CD4-positive, alpha-beta T cell treated with Interleukin-6 at 100 ng/mL for 8 hours (primary cell): ENCODE data around the gene MTOR.
A peak's percentile ranks its signal among the peaks of the same experiment; 100 is the strongest.

ENCODE experiments used
- DNase-seq: peaks from one replicate; pipeline ENCODE4 v3.0.0-alpha.2; 2020; ENCODE audit warnings: mixed read lengths, low spot score

MTOR gene

DNA sequence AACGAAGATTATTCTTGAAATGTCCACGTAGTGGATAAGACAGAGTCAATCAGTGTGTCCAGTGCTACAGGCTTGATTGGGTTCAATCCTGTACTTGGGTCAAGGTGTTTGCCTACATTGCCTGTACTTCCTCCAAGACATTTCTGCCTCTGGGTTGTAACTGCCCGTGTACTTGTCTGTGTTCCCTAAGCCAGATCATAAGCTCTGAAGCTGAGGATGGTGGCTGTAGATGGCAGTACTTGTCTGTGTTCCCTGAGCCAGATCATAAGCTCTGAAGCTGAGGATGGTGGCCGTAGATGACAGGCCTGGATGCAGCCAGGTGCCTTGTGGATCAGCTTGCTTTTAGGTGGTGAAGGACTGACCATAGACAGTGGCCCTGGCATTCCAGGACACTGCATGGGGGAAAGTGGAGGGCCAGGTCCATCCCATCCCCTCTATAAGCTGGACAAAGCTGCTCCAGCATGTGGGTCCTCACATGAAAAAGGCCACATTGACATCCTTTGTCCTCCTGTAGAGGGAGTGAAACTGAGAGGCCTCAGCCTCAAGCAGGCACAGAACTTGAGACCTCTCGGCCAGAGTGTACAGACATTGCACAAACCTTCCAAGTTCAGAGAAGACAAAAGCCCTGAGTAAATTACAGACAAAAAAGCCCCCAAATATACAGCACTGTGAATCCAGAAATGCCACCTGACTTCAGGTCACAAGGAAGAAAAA is 200.5 kb downstream of the MTOR start:
- no peak for DNase-seq

DNA sequence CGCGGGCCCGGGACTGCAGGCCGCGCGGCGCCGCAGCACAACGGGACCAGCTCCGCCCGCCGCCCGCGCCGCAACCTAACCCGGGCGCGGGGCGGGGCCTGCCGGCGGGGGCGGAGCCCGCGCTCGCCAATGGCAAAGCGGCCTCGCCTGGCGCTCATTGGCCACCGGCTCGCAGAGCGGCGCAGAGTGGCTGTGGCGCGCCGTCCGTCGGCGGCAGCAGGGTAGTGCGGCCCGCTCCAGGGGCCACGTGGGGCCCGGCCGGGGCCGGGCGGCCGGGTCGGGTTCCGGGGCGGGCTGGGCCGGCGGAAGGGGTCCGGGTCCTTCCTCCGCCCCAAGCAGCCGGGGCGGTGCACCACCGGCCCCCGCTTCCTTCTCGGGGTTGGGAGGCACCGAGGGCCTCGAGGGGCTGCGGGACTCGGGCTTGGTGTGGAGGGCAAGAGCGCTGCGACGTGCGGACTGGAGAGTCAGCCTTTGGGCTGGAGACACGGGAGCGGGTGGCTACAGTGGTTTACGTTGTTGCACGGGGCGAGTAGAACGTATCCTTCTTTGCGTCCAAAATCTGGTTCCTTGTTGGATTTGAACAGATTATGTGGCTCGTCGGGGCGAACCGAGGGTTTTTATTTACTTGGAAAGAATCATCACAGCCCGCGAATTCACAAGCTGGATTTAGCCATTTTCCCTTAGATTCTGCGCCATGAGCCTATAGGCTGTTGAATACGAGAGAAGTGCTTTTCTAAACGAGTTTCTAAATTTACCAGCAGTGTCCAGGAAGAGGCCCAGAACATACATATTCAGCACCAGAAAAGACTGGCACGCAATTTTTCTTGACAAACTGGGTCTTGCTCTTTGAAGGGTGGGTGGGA is 202.2 kb downstream of the MTOR start, which contains the start of gene SRM:
TSS of gene SRM (minus strand) at position 51 of the 863 bp plus-strand sequence. CDS start 75 bp downstream, outside the sequence.
- DNase-seq = peak; percentile 90

DNA sequence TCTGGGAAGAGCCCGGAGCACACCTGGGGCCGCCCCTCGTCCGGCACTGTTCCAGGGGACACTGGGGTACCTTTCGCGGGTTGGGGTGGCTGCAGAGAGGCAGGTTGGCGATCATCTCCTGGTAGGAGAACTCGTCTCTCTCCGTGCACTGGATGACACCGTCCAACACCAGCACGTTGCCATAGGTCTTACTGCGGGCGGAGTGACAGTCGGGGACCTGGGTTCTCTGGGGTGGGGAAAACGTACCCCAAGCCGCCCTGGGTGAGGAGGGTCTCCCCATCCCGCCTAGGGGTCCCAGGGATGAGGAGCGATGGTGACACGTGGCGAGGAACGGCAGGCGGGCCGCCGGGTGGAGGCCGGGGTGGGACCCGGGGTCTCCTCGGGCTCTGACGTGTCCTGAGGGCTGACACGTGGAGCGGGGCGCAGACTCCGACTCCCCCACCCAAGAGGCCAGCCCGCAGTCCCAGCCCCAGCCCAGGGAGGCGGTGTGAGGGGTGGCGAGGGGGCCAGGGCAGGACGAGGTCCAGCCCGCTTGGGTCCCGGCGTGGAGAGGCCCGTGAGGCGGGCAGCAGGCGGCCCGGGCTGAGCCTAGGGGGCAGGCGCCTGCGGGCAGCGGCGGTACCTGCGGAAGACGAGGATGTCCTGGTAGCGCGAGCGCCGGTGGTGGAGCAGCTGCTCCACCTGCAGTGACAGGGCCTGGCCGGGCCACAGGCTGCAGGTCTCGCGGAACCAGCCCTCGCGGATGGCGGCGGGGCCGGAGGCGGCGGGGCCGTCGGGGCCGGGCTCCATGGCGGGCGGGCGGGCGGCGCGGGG is 203.0 kb downstream of the MTOR start:
- no peak for DNase-seq

DNA sequence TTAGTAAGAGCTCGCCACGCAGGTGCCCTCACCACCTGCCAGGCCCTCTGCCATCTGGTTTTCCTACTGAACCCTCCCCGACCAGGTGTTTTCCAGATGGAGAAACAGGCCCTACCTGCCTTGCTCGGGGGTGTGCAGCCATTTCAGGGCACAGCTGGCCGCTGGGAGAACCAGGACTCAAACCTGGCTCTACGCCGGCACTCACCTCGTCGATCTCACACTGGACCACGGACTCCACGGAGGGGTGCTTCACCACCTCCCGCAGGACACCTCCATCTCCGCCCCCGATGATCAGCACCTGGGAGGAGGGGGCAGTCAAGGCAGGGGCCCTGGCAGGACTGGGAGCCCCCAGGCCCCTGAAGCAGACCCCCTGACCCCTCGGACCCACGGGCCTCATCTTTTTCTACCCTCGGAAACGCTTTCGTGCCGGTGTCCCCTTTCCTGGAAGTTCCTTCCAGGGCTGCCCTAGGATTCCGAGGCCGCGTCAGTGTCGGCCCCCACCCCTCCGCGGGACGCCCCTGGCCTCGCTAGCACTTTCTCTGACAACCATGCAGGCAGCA is 203.7 kb downstream of the MTOR start:
- no peak for DNase-seq

DNA sequence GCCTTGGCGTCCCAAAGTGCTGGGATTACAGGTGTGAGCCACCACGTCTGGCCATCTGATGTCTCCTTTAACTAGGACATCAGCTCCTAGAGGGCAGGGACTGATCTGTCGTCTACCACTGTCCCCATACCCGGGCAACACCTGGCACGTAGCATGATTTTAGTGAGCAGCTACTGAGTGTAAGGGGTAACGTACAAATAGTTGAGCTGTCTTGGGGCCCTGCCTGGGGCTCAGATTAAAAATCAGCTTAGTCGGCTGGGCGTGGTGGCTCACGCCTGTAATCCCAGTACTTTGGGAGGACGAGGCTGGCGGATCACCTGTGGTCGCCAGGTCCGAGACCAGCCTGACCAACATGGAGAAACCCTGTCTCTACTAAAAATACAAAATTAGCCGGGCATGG is 204.3 kb downstream of the MTOR start:
- no peak for DNase-seq

DNA sequence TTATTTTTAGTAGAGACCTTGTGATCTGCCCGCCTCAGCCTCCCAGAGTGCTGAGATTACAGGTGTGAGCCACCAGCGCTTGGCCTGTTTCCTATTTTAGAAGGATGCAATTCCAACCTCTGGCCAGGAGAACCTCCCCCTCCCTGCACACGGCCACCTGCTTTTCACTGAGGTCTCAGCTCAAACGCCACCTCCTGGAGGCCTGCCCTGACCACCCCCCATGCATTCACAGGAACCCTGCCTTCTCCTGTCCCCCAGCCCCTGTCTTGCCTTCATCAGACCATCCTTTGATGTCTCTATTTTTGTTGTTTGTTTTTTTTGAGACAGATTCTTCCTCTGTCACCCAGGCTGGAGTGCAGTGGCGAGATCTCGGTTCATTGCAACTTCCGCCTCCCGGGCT is 204.9 kb downstream of the MTOR start:
- DNase-seq = no peak
